K562 (cell line): ENCODE results near the gene PARD6A. TPM values are rescaled to one million over a fixed set of nuclear protein-coding genes. Genes with fewer than 3 reads are reported as not detected.

Source experiments
- ATAC-seq: fragments of 200-7000 bp; cut with Tn5 transposase; 3 replicates; pipeline ENCODE4 v1.9.1; 2020; ENCODE audit warnings: moderate library complexity
- BruUV-seq: library from RNA; stranded (reverse); fragments of 400-500 nt; replicated peaks from 2 replicates; lab custom pipeline; 2021; lab: Mats Ljungman, UMichigan
- CTCF ChIA-PET: fragments of 300-600 bp; formaldehyde crosslinking; extraction: SDS; loops from one replicate; lab custom pipeline; 2021; ENCODE audit warnings: low intra/inter-chr PET ratio; lab: Yijun Ruan, JAX
- POLR2A ChIA-PET: fragments of 300-600, 350-650 bp; sonication (Branson Sonifier 250); formaldehyde crosslinking; extraction: SDS; loops from one replicate; lab custom pipeline; 2021; ENCODE audit warnings: antibody characterized with exemption, inconsistent platforms; lab: Yijun Ruan, JAX
- DNase-seq, 4 experiments: peaks; one replicate each; pipeline versions ENCODE4 v3.0.0 to v3.0.0-alpha.2; 2011 to 2018; ENCODE audit warnings: low spot score in 3 of 4, mixed read lengths in 3 of 4; ENCODE audit errors: extremely low read depth in 1 of 4
- FAIRE-seq: peaks from 2 replicates; lab custom pipeline; 2011; peaks lifted over from hg19 to GRCh38; lab: Jason Lieb, UNC
- H2AFZ ChIP-seq: 2 replicates; pipeline ENCODE4 v1.6.0; 2011; ENCODE audit warnings: low read depth, low read length, control low read depth, inconsistent platforms
- H3K27ac ChIP-seq: fragments of 200-600 bp; 3 replicates; pipeline ENCODE4 v1.8.0; 2011; ENCODE audit warnings: low read depth, mild to moderate bottlenecking, control low read depth, inconsistent platforms, low read length, moderate library complexity, mixed read lengths; ENCODE audit errors: extremely low read depth
- H3K27me3 ChIP-seq, 2 experiments: fragments of 300-600 bp in 1 of 2; 2 replicates in 1 of 2; 3 replicates in 1 of 2; pipeline versions ENCODE4 v1.6.0 to v1.8.0; 2011; ENCODE audit warnings: inconsistent platforms in 2 of 2, low read length in 2 of 2, mild to moderate bottlenecking in 1 of 2, mixed read lengths in 1 of 2, moderate library complexity in 1 of 2; ENCODE audit not compliant: control insufficient read depth in 2 of 2, insufficient read depth in 2 of 2
- H3K36me3 ChIP-seq: fragments of 300-600 bp; 3 replicates; pipeline ENCODE4 v1.8.0; 2011; ENCODE audit warnings: mild to moderate bottlenecking, low read length, inconsistent platforms; ENCODE audit not compliant: control insufficient read depth, insufficient read depth
- H3K4me1 ChIP-seq, 2 experiments: fragments of 200-600 bp in 1 of 2; replicated peaks in 1 of 2; 2 replicates in 1 of 2; 3 replicates in 1 of 2; pipeline versions ENCODE4 v1.5.1 to v1.8.0; 2011; ENCODE audit warnings: inconsistent platforms in 2 of 2, low read length in 2 of 2, mild to moderate bottlenecking in 1 of 2, mixed read lengths in 1 of 2, moderate library complexity in 1 of 2; ENCODE audit not compliant: control insufficient read depth in 2 of 2, insufficient read depth in 2 of 2
- H3K4me2 ChIP-seq: 2 replicates; pipeline ENCODE4 v1.6.1; 2011; ENCODE audit warnings: low read length, control low read depth, inconsistent platforms, mixed read lengths; ENCODE audit not compliant: insufficient read depth
- H3K4me3 ChIP-seq: fragments of 200-600 bp; sonication (generic), shearing (Covaris generic); 2 replicates; pipeline ENCODE4 v1.5.1; 2016; ENCODE audit warnings: control low read depth, inconsistent platforms
- H3K79me2 ChIP-seq: fragments of 200-600 bp; 3 replicates; pipeline ENCODE4 v1.8.0; 2011; ENCODE audit warnings: low read length, inconsistent platforms; ENCODE audit not compliant: control insufficient read depth, insufficient read depth
- H3K9ac ChIP-seq, 2 experiments: 2 replicates each; pipeline versions ENCODE4 v1.6.0 to v1.6.1; 2011; ENCODE audit warnings: low read depth in 2 of 2, low read length in 2 of 2, control low read depth in 1 of 2, inconsistent platforms in 1 of 2, mild to moderate bottlenecking in 1 of 2, mixed read lengths in 1 of 2; ENCODE audit not compliant: insufficient read depth in 1 of 2
- H3K9me1 ChIP-seq: one replicate; pipeline ENCODE4 v1.6.0; 2011; ENCODE audit warnings: inconsistent platforms, mild to moderate bottlenecking, low read length, moderate library complexity; ENCODE audit not compliant: control insufficient read depth, insufficient read depth
- H3K9me3 ChIP-seq: replicated peaks from 2 replicates; pipeline ENCODE4 v1.5.1; 2011; ENCODE audit warnings: low read depth, low read length, inconsistent platforms; ENCODE audit not compliant: control insufficient read depth, insufficient read depth
- H4K20me1 ChIP-seq: replicated peaks from 2 replicates; pipeline ENCODE4 v1.6.1; 2011; ENCODE audit warnings: low read length, inconsistent platforms, mixed read lengths; ENCODE audit not compliant: control insufficient read depth, insufficient read depth
- BRD4 ChIP-seq: fragments of 200-600 bp; sonication (generic); IDR thresholded peaks from 2 replicates; pipeline ENCODE4 v1.6.1; 2017; ENCODE audit warnings: inconsistent platforms
- CREM ChIP-seq: IDR thresholded peaks from 2 replicates; pipeline ENCODE4 v1.6.1; 2014; ENCODE audit warnings: antibody characterized with exemption, low read depth
- GATAD2B ChIP-seq: fragments of 450-650 bp; IDR thresholded peaks from 2 replicates; pipeline ENCODE4 v1.6.1; 2017; ENCODE audit warnings: mild to moderate bottlenecking, borderline replicate concordance
- KLF16 ChIP-seq: IDR thresholded peaks from 2 replicates; pipeline ENCODE4 v1.6.1; 2016; ENCODE audit warnings: antibody characterized with exemption
- STAG1 ChIP-seq: sonication (generic); formaldehyde crosslinking; IDR thresholded peaks from 2 replicates; pipeline ENCODE4 v1.5.0; 2020; ENCODE audit warnings: missing genetic modification reagents, borderline replicate concordance
- ZBTB33 ChIP-seq: sonication (generic); formaldehyde crosslinking; IDR thresholded peaks from 2 replicates; pipeline ENCODE4 v1.8.1; 2023; ENCODE audit warnings: mild to moderate bottlenecking, missing genetic modification reagents
- ZNF143 ChIP-seq: sonication (generic); formaldehyde crosslinking; IDR thresholded peaks from 2 replicates; pipeline ENCODE4 v1.9.0; 2022; ENCODE audit warnings: mild to moderate bottlenecking, missing genetic modification reagents
- ZNF384 ChIP-seq: IDR thresholded peaks from 2 replicates; pipeline ENCODE4 v1.6.1; 2012; ENCODE audit warnings: low read depth, low read length, improper control_type of control experiment
- ZNF740 ChIP-seq, 3 experiments: fragments of 200-800 bp in 1 of 3; sonication (Bioruptor generic) in 1 of 3; sonication (generic) in 1 of 3; formaldehyde crosslinking in 1 of 3; IDR thresholded peaks; 2 replicates each; pipeline versions ENCODE4 v1.6.1 to v1.8.0; 2016 to 2022; ENCODE audit warnings: mild to moderate bottlenecking in 2 of 3, missing compliant biosample characterization in 2 of 3, missing genetic modification characterization in 2 of 3, missing genetic modification reagents in 1 of 3
- WGBS: fragments of 100-300 bp; shearing (Covaris generic); methylation state at CpG from one replicate; pipeline ENCODE4 v1.1.6; 2016; ENCODE audit warnings: low coverage, mixed read lengths; ENCODE audit not compliant: insufficient coverage; ENCODE audit errors: missing lambda C conversion rate; 5-methylcytosine and 5-hydroxymethylcytosine counted together
- in situ Hi-C: fragments of 300-500 bp; cut with MboI; formaldehyde crosslinking; loops from 4 replicates; pipeline ENCODE4 v1.15.0; 2018; ENCODE audit warnings: inconsistent platforms, mixed read lengths
- intact Hi-C: fragments of 100-400 bp; cut with micrococcal nuclease; formaldehyde crosslinking; loops from 2 replicates; pipeline ENCODE4 v1.14.2; 2022
- polyA plus RNA-seq, 8 experiments: library from polyadenylated mRNA; depleted of rRNA in 4 of 8; stranded (reverse) in 5 of 8; unstranded in 3 of 8; fragments of >200 nt; fragmentation: Nextera tagmentation in 2 of 8; fragmentation: Illumina TruSeq in 1 of 8; extraction: Ambion mirVana in 2 of 8; extraction: Trizol in 1 of 8; gene quantifications; 2 replicates each; pipeline versions ENCODE4 v1.2.1 to v1.2.3, GENCODE V29; 2011 to 2014; ENCODE audit warnings: inconsistent platforms in 1 of 8, missing spikeins in 1 of 8
- total RNA-seq, 7 experiments: library from RNA; depleted of rRNA in 6 of 7; stranded (reverse); fragments of >200 nt in 6 of 7; fragmentation: Illumina TruSeq in 2 of 7; extraction: Trizol in 2 of 7; gene quantifications; 2 replicates each; pipeline versions ENCODE4 v1.2.1 to v1.2.3, GENCODE V29; 2011 to 2021; ENCODE audit warnings: low replicate concordance in 1 of 7
- TF ChIP-seq, protein P1 (sequence below): fragments of 450-650 bp; IDR thresholded peaks from 2 replicates; pipeline ENCODE4 v1.6.1; 2016
- TF ChIP-seq, protein P2 (sequence below): sonication (generic); formaldehyde crosslinking; IDR thresholded peaks from 2 replicates; pipeline ENCODE4 v1.8.0; 2022; ENCODE audit warnings: mild to moderate bottlenecking, missing genetic modification reagents

PARD6A gene
- total and polyA plus RNA-seq, 9 of the 15 experiments (the other 6 are each of a cell fraction or from before 2014, with no cell fraction given), result 0.04 to 2.0 (median 0.44) TPM

- H3K9ac ChIP-seq, result peak overlapping the region in 1 of 2 experiments; percentile 45; a peak in 1 of 4 replicates
- H2AFZ ChIP-seq, result peak overlapping the region; percentile 99
- no peak overlapping the region for H3K4me3 ChIP-seq
- peak; percentile 27; the same call in 1 of the 2 replicates for TF ChIP-seq ZNF384
- peak; percentile 96 for TF ChIP-seq ZBTB33 (CRISPR knock-in tag)
- TF ChIP-seq, protein P1, sequence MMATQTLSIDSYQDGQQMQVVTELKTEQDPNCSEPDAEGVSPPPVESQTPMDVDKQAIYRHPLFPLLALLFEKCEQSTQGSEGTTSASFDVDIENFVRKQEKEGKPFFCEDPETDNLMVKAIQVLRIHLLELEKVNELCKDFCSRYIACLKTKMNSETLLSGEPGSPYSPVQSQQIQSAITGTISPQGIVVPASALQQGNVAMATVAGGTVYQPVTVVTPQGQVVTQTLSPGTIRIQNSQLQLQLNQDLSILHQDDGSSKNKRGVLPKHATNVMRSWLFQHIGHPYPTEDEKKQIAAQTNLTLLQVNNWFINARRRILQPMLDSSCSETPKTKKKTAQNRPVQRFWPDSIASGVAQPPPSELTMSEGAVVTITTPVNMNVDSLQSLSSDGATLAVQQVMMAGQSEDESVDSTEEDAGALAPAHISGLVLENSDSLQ, result peak; percentile 90
- TF ChIP-seq ZNF740 (CRISPR knock-in tag; IDR thresholded peaks at IDR 0.05), result peak; percentile 21; the same call in 1 of the 2 replicates
- TF ChIP-seq ZNF740 (tag; IDR thresholded peaks at IDR 0.05), result no peak
- peak; percentile 52; the same call in 1 of the 2 replicates for TF ChIP-seq ZNF143 (CRISPR knock-in tag)
- TF ChIP-seq STAG1 (CRISPR knock-in tag), result peak; percentile 60; the same call in 1 of the 2 replicates
- TF ChIP-seq GATAD2B, result 0 out of 2 replicates have a peak, but pooled peaks have one; percentile 44
- TF ChIP-seq, protein P2, sequence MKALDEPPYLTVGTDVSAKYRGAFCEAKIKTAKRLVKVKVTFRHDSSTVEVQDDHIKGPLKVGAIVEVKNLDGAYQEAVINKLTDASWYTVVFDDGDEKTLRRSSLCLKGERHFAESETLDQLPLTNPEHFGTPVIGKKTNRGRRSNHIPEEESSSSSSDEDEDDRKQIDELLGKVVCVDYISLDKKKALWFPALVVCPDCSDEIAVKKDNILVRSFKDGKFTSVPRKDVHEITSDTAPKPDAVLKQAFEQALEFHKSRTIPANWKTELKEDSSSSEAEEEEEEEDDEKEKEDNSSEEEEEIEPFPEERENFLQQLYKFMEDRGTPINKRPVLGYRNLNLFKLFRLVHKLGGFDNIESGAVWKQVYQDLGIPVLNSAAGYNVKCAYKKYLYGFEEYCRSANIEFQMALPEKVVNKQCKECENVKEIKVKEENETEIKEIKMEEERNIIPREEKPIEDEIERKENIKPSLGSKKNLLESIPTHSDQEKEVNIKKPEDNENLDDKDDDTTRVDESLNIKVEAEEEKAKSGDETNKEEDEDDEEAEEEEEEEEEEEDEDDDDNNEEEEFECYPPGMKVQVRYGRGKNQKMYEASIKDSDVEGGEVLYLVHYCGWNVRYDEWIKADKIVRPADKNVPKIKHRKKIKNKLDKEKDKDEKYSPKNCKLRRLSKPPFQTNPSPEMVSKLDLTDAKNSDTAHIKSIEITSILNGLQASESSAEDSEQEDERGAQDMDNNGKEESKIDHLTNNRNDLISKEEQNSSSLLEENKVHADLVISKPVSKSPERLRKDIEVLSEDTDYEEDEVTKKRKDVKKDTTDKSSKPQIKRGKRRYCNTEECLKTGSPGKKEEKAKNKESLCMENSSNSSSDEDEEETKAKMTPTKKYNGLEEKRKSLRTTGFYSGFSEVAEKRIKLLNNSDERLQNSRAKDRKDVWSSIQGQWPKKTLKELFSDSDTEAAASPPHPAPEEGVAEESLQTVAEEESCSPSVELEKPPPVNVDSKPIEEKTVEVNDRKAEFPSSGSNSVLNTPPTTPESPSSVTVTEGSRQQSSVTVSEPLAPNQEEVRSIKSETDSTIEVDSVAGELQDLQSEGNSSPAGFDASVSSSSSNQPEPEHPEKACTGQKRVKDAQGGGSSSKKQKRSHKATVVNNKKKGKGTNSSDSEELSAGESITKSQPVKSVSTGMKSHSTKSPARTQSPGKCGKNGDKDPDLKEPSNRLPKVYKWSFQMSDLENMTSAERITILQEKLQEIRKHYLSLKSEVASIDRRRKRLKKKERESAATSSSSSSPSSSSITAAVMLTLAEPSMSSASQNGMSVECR (CRISPR knock-in tag), result peak; percentile 23; the same call in 1 of the 2 replicates
- no peak for TF ChIP-seq BRD4
- TF ChIP-seq CREM, result peak; percentile 55; the same call in 1 of the 2 replicates
- 0 out of 2 replicates have a peak, but pooled peaks have one; percentile 35 for TF ChIP-seq KLF16
Measured at GRCh38 chr16:67667817-67668494, 7.2 kb downstream of the PARD6A start.

More at GRCh38 chr16:67667817-67668494, 7.2 kb downstream of the PARD6A start:
- no TSS peak for BruUV-seq
- Histone ChIP-seq H3K4me2 (no peak overlapping the region), H3K9me3 (no peaks in the 10 kb centered on the region), H3K79me2 (peaks cover 3% of the 10 kb centered on the region; the same call in 1 of the 3 replicates), H3K27me3 (no peaks in the 10 kb centered on the region), H4K20me1 (peaks cover 2% of the 10 kb centered on the region; the same call in 1 of the 2 replicates), H3K27ac (no peak overlapping the region), H3K36me3 (peaks cover 7% of the 10 kb centered on the region; the same call in 2 of the 3 replicates), H3K4me1 (peaks cover 14 to 39% of the 10 kb centered on the region in 2 experiments), H3K9me1 (no peaks in the 10 kb centered on the region)
- FAIRE-seq (peak; percentile 96), DNase-seq (peak; percentile 85 to 90 (median 86)), ATAC-seq (peak; percentile 89)
- ChIA-PET POLR2A (interaction anchor here (0.6 to 1.1 kb wide), 6 partner anchors 9 to 692 kb away, joined by 3 to 4 read pairs (median 3); no protein-coding TSS in a partner anchor), CTCF (interaction anchor here (0.6 to 3.0 kb wide), 4 partner anchors 105 to 174 kb away, joined by 3 to 25 read pairs (median 9); partner anchors contain the start of gene CTCF)
- WGBS, result 36% methylated on average over 16 of the region's 18 CpGs
- intact Hi-C loops (loop anchor here (1.0 to 2.0 kb wide), 2 partner anchors 105 to 147 kb away; partner anchors contain the start of gene CTCF), in situ Hi-C loops (loop anchor here (5.0 kb wide), 1 partner anchor 259 kb away; no protein-coding TSS in a partner anchor)
